ENCODE data around the gene IDUA.
A peak's percentile ranks its signal among the peaks of the same experiment; 100 is the strongest.
"Not testable (repeated sequence)": the region's sequence is repeated elsewhere in the genome, so short reads cannot be mapped to it uniquely, and the experiment has no call there.

Gene IDUA

GRCh38 chr4:1040344-1041146 is 53.7 kb downstream of the IDUA start:
- H3K27me3 ChIP-seq (ENCODE audit: insufficient read depth, low read length), result peaks cover 25% of the 10 kb centered on the region
- H3K36me3 ChIP-seq (ENCODE audit: insufficient read depth, low read depth, low read length), result no peaks in the 10 kb centered on the region
- no peaks in the 10 kb centered on the region for H3K9me3 ChIP-seq (ENCODE audit: insufficient read depth, low read depth, low read length)
- no peak overlapping the region for H3K27ac ChIP-seq (ENCODE audit: low read length)
- no peak overlapping the region for H3K4me3 ChIP-seq (ENCODE audit: low read length)
- no peak overlapping the region for H3K9ac ChIP-seq (ENCODE audit: low read depth, low read length)
- peaks cover 7% of the 10 kb centered on the region for H3K4me1 ChIP-seq (ENCODE audit: insufficient read depth, low read length)

- H3K36me3 ChIP-seq (ENCODE audit: insufficient read depth, low read depth, low read length), result no peaks in the 10 kb centered on the region
- peaks cover 7% of the 10 kb centered on the region for H3K4me1 ChIP-seq (ENCODE audit: insufficient read depth, low read length)
- H3K27me3 ChIP-seq (ENCODE audit: insufficient read depth, low read length), result peaks cover 28% of the 10 kb centered on the region
- H3K27ac ChIP-seq (ENCODE audit: low read length), result no peak overlapping the region
- no peak overlapping the region for H3K9ac ChIP-seq (ENCODE audit: low read depth, low read length)
- H3K4me3 ChIP-seq (ENCODE audit: low read length), result no peak overlapping the region
- H3K9me3 ChIP-seq (ENCODE audit: insufficient read depth, low read depth, low read length), result no peaks in the 10 kb centered on the region
These were observed 54.5 kb downstream of the IDUA start for GRCh38 chr4:1041147-1041935.

DNA sequence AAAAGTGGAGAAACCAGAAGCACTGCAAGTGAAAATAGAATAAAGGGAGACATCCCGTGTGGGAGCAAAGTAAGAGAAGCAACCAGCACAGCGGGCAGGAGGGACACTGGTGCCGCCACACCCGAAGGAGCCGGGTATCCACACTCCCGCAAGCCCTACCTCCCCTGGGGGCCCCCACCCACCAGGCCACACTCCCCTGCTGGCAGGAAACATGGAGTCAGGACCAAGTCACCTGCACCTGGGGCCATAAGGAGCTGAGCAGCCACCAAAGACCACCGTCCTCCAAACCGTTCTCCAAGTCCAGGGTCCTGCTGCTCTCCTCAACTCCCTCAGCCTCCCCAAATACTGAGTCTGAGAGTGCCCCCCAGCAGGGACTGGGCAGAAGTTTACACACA is 55.1 kb downstream of the IDUA start:
- Histone ChIP-seq H3K9ac (ENCODE audit: low read depth, low read length) (no peak overlapping the region), H3K9me3 (ENCODE audit: insufficient read depth, low read depth, low read length) (no peaks in the 10 kb centered on the region), H3K4me3 (ENCODE audit: low read length) (no peak overlapping the region), H3K27ac (ENCODE audit: low read length) (no peak overlapping the region), H3K27me3 (ENCODE audit: insufficient read depth, low read length) (peaks cover 31% of the 10 kb centered on the region), H3K4me1 (ENCODE audit: insufficient read depth, low read length) (peaks cover 7% of the 10 kb centered on the region), H3K36me3 (ENCODE audit: insufficient read depth, low read depth, low read length) (no peaks in the 10 kb centered on the region)

- H3K36me3 ChIP-seq (ENCODE audit: insufficient read depth, low read depth, low read length), result no peaks in the 10 kb centered on the region
- no peak overlapping the region for H3K27ac ChIP-seq (ENCODE audit: low read length)
- H3K4me3 ChIP-seq (ENCODE audit: low read length), result no peak overlapping the region
- no peak overlapping the region for H3K9ac ChIP-seq (ENCODE audit: low read depth, low read length)
- no peaks in the 10 kb centered on the region for H3K9me3 ChIP-seq (ENCODE audit: insufficient read depth, low read depth, low read length)
- peaks cover 37% of the 10 kb centered on the region for H3K27me3 ChIP-seq (ENCODE audit: insufficient read depth, low read length)
- H3K4me1 ChIP-seq (ENCODE audit: insufficient read depth, low read length), result peaks cover 7% of the 10 kb centered on the region
These were observed 55.7 kb downstream of the IDUA start for GRCh38 chr4:1042352-1043055.

GRCh38 chr4:1043162-1043561 is 56.3 kb downstream of the IDUA start:
- no peak overlapping the region for H3K27ac ChIP-seq (ENCODE audit: low read length)
- H3K27me3 ChIP-seq (ENCODE audit: insufficient read depth, low read length), result peaks cover 43% of the 10 kb centered on the region
- H3K9me3 ChIP-seq (ENCODE audit: insufficient read depth, low read depth, low read length), result no peaks in the 10 kb centered on the region
- no peaks in the 10 kb centered on the region for H3K36me3 ChIP-seq (ENCODE audit: insufficient read depth, low read depth, low read length)
- H3K4me1 ChIP-seq (ENCODE audit: insufficient read depth, low read length), result peaks cover 7% of the 10 kb centered on the region
- H3K4me3 ChIP-seq (ENCODE audit: low read length), result no peak overlapping the region
- H3K9ac ChIP-seq (ENCODE audit: low read depth, low read length), result no peak overlapping the region

DNA sequence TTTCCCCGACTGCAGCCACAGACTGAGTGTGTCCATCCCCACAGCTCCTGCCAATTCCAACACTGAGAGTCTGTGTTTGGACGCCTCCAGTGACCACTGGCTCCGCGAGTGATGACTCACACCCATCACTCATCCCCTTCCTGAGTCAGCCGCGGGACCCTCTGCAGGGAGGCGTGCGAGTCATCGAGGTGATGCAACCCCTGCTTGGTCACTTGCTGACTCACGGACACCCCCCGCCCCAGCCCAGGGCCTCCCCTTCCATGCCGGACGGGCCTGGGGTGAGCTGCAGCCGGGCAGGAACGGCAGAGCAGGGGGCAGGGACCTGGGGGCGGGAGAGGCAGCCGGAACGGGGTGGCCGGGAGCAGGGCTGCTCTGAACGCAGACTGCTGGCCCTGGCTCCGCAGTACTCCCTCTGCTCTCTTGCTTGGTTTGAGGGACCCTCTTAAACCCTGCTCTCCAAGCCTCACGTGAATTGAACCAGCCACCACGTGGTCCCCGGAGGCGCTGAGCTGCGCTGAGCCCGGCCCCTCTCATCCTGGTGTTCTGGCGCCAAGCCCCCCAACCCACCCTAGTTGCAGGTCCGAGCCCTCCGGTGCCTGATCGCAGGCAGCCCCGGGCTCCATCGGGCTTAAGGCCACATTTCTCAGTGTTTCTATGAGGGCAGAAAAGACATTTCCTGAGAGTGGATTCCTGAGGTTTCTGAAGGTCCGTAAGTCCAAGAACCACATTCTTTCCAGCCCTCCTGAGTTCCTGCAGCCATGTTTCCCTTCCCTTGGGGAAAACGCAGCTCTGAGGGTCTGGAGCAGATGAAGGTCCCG is 57.0 kb downstream of the IDUA start:
- H3K9me3 ChIP-seq (ENCODE audit: insufficient read depth, low read depth, low read length), result no peaks in the 10 kb centered on the region
- H3K4me1 ChIP-seq (ENCODE audit: insufficient read depth, low read length), result peaks cover 7% of the 10 kb centered on the region
- H3K4me3 ChIP-seq (ENCODE audit: low read length), result no peak overlapping the region
- H3K27ac ChIP-seq (ENCODE audit: low read length), result no peak overlapping the region
- H3K9ac ChIP-seq (ENCODE audit: low read depth, low read length), result peak overlapping the region; percentile 36; the same call in 1 of the 2 replicates
- H3K27me3 ChIP-seq (ENCODE audit: insufficient read depth, low read length), result peaks cover 50% of the 10 kb centered on the region
- H3K36me3 ChIP-seq (ENCODE audit: insufficient read depth, low read depth, low read length), result no peaks in the 10 kb centered on the region

DNA sequence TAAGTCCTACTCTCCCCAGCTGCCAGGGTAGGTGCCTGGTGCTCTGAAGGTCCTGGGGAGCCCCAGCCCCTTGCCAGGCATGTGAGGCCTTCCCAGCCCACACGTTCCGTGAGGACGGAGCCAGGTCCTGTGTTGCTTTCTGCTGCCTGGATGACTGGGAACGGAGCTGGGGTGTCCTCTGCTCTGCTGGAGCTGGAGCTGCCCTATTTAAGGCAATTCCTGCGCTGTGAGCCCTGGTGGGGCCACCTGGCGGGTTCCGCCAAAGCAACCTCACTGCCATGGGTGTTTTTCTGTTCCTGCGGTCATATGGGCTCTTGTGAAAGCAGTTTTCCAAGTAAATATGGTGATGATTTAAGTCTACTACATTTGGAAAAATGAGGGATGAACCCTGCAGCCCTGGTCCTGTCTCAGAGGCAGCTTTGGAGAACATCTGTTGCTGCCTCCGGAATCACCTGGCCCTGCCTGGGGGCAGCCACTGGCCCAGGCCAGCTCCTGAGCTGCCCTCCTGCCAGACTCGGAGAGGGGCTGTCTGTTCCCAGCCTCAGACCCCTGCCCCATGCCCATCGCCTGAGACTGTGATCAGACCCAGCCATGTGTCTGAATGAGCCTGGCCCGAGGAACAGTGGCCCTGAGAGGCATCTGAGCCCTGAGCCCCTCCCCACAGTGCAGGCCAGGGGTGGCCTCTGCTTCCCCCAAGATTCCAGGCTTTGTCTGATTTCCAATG is 57.8 kb downstream of the IDUA start:
- no peak overlapping the region; the same call in 1 of the 2 replicates for H3K9ac ChIP-seq (ENCODE audit: low read depth, low read length)
- H3K4me3 ChIP-seq (ENCODE audit: low read length), result no peak overlapping the region
- no peaks in the 10 kb centered on the region for H3K36me3 ChIP-seq (ENCODE audit: insufficient read depth, low read depth, low read length)
- H3K27ac ChIP-seq (ENCODE audit: low read length), result no peak overlapping the region
- peaks cover 7% of the 10 kb centered on the region for H3K4me1 ChIP-seq (ENCODE audit: insufficient read depth, low read length)
- peaks cover 58% of the 10 kb centered on the region for H3K27me3 ChIP-seq (ENCODE audit: insufficient read depth, low read length)
- no peaks in the 10 kb centered on the region for H3K9me3 ChIP-seq (ENCODE audit: insufficient read depth, low read depth, low read length)

DNA sequence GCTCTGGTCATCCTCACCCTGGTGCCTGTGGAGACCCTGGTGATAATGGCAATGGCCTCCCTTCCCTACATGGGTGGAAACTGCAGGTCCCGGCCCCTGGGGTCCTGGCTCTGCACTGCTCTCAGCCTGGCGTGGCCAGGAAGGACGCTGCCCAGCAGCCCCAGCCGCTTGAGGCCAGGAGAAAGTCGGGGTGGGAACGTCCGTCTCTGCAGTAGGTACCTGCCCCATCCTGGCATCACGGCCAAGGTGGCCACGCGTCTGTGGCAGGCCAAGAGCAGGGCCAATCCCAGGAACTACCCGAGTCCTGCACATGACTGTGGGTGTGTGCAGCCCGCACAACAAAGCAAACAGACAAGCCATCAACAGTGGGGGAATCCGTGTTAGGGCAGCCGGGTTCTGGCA is 58.4 kb downstream of the IDUA start:
- H3K4me1 ChIP-seq (ENCODE audit: insufficient read depth, low read length), result peaks cover 7% of the 10 kb centered on the region
- H3K4me3 ChIP-seq (ENCODE audit: low read length), result no peak overlapping the region
- H3K36me3 ChIP-seq (ENCODE audit: insufficient read depth, low read depth, low read length), result no peaks in the 10 kb centered on the region
- peaks cover 64% of the 10 kb centered on the region for H3K27me3 ChIP-seq (ENCODE audit: insufficient read depth, low read length)
- H3K27ac ChIP-seq (ENCODE audit: low read length), result no peak overlapping the region
- no peaks in the 10 kb centered on the region for H3K9me3 ChIP-seq (ENCODE audit: insufficient read depth, low read depth, low read length)
- H3K9ac ChIP-seq (ENCODE audit: low read depth, low read length), result no peak overlapping the region

DNA sequence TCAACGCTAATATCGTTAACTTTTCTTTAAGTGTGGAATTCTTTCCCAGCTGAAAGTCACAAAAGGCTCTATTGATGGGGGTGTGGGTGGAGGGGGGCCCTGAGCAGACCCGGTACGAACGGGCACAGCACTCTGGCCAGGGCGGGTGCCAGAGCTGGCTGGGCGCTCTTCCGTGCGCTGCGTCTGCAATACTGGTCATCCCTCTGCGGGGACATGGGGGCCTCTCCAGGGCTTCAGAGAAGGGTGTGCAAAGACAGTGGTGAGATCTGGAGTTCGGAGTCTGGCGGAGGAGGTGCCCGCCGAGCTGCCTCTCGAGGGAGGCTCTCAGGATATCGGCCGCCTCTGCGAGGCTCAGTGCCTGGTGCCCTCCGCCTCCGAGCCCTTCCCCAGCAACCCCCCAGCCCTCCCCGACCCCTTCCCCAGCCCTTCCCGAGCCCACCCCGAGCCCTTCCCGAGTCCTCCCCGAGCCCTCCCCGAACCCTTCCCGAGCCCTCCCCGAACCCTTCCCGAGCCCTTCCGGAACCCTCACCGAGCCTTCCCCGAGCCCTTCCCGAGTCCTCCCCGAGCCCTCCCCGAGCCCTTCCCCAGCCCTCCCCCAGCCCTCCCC is 58.9 kb downstream of the IDUA start:
- no peak overlapping the region for H3K9ac ChIP-seq (ENCODE audit: low read depth, low read length)
- peaks cover 7% of the 10 kb centered on the region for H3K4me1 ChIP-seq (ENCODE audit: insufficient read depth, low read length)
- no peak overlapping the region for H3K4me3 ChIP-seq (ENCODE audit: low read length)
- H3K27ac ChIP-seq (ENCODE audit: low read length), result no peak overlapping the region
- H3K9me3 ChIP-seq (ENCODE audit: insufficient read depth, low read depth, low read length), result no peaks in the 10 kb centered on the region
- H3K36me3 ChIP-seq (ENCODE audit: insufficient read depth, low read depth, low read length), result no peaks in the 10 kb centered on the region
- H3K27me3 ChIP-seq (ENCODE audit: insufficient read depth, low read length), result peaks cover 69% of the 10 kb centered on the region

GRCh38 chr4:1046581-1047011 is 59.8 kb downstream of the IDUA start:
- H3K36me3 ChIP-seq (ENCODE audit: insufficient read depth, low read depth, low read length); H3K4me1 ChIP-seq (ENCODE audit: insufficient read depth, low read length); H3K9me3 ChIP-seq (ENCODE audit: insufficient read depth, low read depth, low read length); H3K27ac ChIP-seq (ENCODE audit: low read length): not testable (repeated sequence)
- peak overlapping the region; percentile 32; the same call in 1 of the 2 replicates for H3K4me3 ChIP-seq (ENCODE audit: low read length)
- H3K27me3 ChIP-seq (ENCODE audit: insufficient read depth, low read length), result peaks cover 76% of the 10 kb centered on the region
- H3K9ac ChIP-seq (ENCODE audit: low read depth, low read length), result peak overlapping the region; percentile 32; the same call in 1 of the 2 replicates

Data from iPS-20b (cell line).